Osteocyte (in vitro differentiated cells): Measurements from ENCODE around the gene LSM4. TPM values are rescaled to one million over a fixed set of nuclear protein-coding genes. Genes with fewer than 3 reads are reported as not detected.

Experiments
- DNase-seq: peaks from one replicate; pipeline ENCODE4 v3.0.0; 2021; ENCODE audit warnings: mixed read lengths; ENCODE audit not compliant: unreplicated experiment; ENCODE audit errors: extremely low spot score
- H3K27ac Mint-ChIP-seq: one replicate; pipeline ENCODE4 v1.8.0; 2021; ENCODE audit warnings: mild to moderate bottlenecking, mixed read lengths; ENCODE audit not compliant: unreplicated experiment
- H3K27me3 Mint-ChIP-seq: one replicate; pipeline ENCODE4 v1.8.0; 2021; ENCODE audit warnings: mixed read lengths; ENCODE audit not compliant: unreplicated experiment
- H3K36me3 Mint-ChIP-seq: one replicate; pipeline ENCODE4 v1.8.0; 2021; ENCODE audit warnings: mixed read lengths; ENCODE audit not compliant: unreplicated experiment
- H3K4me1 Mint-ChIP-seq: one replicate; pipeline ENCODE4 v1.8.0; 2021; ENCODE audit warnings: mixed read lengths; ENCODE audit not compliant: unreplicated experiment
- H3K4me3 Mint-ChIP-seq: one replicate; pipeline ENCODE4 v1.8.0; 2021; ENCODE audit warnings: mild to moderate bottlenecking, moderate library complexity, mixed read lengths; ENCODE audit not compliant: unreplicated experiment
- H3K9me3 Mint-ChIP-seq: one replicate; pipeline ENCODE4 v1.8.0; 2021; ENCODE audit warnings: mixed read lengths; ENCODE audit not compliant: unreplicated experiment
- total RNA-seq: library from RNA; stranded (reverse); gene quantifications from 2 replicates; pipeline ENCODE4 v1.2.1, GENCODE V29; 2021
- TF ChIP-seq, protein P1 (sequence below): fragments of 200-600 bp; sonication (generic); IDR thresholded peaks from 2 replicates; pipeline ENCODE4 v1.5.0; 2021; ENCODE audit warnings: antibody characterized with exemption, mild to moderate bottlenecking, moderate library complexity

The LSM4 gene
- total RNA-seq, 1 donor from 2014 or later, result 92.1 TPM

DNA sequence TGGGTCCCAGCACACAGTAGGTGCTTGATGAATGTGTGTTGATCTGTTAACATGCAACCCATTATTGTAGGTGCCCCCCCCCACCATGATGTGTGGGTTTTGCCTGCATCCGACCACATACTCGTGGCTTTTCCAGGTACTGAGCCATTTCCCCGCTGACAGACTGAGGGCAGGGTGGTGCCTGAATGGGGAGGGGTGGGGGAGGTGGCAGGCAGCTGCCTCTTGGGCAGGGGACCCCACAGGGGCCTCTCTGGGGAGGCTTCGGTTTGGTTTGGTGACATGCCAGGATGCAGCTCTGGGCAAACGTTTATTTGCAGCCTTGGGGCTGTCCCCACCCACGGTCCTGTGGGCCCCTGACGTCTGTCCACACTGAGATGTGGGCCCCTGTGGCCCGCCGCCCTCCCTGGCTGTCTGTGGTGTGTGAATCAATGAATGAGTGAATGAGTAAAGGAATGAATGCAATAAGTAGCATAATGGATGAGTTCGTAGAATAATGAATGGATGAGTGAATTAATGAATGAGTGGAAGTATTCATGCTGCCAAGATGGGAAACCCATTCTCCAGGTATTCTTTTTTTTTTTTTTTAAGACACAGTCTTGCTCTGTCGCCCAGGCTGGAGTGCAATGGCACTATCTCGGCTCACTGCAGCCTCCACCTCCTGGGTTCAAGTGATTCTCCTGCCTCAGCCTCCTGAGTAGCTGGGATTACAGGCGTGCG is 32.4 kb downstream of the LSM4 start:
- TF ChIP-seq, protein P1, sequence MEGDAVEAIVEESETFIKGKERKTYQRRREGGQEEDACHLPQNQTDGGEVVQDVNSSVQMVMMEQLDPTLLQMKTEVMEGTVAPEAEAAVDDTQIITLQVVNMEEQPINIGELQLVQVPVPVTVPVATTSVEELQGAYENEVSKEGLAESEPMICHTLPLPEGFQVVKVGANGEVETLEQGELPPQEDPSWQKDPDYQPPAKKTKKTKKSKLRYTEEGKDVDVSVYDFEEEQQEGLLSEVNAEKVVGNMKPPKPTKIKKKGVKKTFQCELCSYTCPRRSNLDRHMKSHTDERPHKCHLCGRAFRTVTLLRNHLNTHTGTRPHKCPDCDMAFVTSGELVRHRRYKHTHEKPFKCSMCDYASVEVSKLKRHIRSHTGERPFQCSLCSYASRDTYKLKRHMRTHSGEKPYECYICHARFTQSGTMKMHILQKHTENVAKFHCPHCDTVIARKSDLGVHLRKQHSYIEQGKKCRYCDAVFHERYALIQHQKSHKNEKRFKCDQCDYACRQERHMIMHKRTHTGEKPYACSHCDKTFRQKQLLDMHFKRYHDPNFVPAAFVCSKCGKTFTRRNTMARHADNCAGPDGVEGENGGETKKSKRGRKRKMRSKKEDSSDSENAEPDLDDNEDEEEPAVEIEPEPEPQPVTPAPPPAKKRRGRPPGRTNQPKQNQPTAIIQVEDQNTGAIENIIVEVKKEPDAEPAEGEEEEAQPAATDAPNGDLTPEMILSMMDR, result no peak
- peak overlapping the region; percentile 76 for H3K27ac Mint-ChIP-seq
- no peaks in the 10 kb centered on the region for H3K9me3 Mint-ChIP-seq
- H3K27me3 Mint-ChIP-seq, result no peaks in the 10 kb centered on the region
- peaks cover 64% of the 10 kb centered on the region for H3K4me1 Mint-ChIP-seq
- H3K4me3 Mint-ChIP-seq, result peak overlapping the region; percentile 30
- DNase-seq, result no peak
- H3K36me3 Mint-ChIP-seq, result no peaks in the 10 kb centered on the region

DNA sequence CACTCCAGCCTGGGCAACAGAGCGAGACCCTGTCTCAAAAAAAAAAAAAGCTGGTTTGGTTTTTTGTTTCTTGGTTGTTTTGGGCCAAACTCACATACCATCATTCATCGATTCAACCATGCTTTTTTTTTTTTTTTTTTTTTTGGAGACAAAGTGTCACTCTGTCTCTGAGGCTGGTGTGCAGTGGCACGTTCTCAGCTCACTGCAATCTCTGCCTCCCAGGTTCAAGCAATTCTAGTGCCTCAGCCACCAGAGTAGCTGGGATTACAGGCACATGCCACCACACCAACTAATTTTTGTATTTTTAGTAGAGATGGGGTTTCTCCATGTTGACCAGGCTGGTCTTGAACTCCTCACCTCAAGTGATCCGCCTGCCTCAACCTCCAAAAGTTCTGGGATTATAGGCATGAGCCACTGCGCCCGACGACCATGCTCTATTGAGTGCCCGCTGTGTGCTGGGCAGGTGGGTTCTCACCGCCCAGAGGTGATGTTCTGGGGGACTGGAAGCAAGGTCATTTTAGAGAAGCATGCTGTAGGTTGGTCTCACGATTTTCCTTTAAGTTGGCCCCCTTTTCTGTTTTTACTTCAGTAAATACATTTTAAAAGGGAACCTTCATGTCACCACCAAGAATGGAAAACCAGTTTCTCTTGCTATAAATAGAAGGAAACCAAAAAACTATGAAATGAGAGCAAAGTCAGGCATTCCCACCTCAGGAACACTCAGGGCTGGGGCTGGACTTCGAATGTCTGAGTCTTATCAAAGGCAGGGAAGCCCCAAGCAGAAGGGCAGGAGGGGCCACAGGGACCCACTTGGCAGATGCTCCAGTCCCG is 33.2 kb downstream of the LSM4 start:
- peaks cover 64% of the 10 kb centered on the region for H3K4me1 Mint-ChIP-seq
- H3K9me3 Mint-ChIP-seq, result no peaks in the 10 kb centered on the region
- TF ChIP-seq, protein P1, result no peak
- no peaks in the 10 kb centered on the region for H3K36me3 Mint-ChIP-seq
- no peak for DNase-seq
- H3K27ac Mint-ChIP-seq, result peak overlapping the region; percentile 60
- no peaks in the 10 kb centered on the region for H3K27me3 Mint-ChIP-seq
- no peak overlapping the region for H3K4me3 Mint-ChIP-seq

DNA sequence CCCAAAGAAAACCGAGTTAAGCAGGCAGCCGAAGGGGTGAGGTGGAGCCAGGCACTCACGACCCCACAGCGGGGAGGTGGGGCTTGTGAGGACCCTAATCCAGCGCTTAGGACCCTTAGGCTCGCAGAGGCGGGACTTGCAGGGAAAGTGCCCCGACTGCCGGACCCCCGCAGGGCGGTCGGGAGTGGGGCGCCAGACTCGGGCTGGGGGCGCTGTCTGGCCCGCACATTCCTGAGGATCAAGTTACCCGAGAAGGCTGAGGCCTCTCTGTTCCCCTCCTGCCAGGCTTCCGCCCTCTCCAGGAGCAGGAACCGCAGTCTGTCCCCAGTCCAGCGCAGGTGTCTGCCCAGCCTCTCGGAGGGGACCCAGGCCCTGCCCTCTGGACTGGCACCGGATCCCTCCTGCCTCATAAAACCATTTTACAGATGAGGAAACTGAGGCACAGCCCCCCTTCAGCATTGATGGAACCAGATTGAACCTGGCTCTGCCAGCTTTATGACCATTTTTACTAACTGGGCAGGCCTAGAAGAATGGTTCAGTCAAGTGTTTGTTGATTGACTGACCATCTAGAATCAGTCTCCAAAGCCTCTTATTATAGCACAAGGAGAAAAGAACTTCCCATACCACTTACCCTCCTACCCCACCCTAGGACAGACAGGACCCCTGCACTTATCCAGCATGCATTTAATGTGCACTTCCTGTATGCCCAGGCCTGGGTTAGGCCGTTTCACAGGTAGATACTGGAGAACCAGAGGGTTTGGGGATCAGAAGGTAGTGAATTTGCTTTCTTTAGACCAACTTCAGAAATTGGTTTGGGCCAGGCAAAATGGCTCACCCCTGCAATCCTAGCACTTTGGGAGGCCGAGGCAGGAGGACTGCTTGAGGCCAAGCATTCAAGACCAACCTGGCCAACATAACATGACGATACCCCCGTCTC is 34.8 kb downstream of the LSM4 start:
- Mint-ChIP-seq H3K27ac (peak overlapping the region; percentile 68), H3K36me3 (no peaks in the 10 kb centered on the region), H3K4me3 (no peak overlapping the region), H3K9me3 (no peaks in the 10 kb centered on the region), H3K27me3 (no peaks in the 10 kb centered on the region), H3K4me1 (peaks cover 52% of the 10 kb centered on the region)
- TF ChIP-seq, protein P1, result peak; percentile 8
- peak; percentile 84 for DNase-seq

DNA sequence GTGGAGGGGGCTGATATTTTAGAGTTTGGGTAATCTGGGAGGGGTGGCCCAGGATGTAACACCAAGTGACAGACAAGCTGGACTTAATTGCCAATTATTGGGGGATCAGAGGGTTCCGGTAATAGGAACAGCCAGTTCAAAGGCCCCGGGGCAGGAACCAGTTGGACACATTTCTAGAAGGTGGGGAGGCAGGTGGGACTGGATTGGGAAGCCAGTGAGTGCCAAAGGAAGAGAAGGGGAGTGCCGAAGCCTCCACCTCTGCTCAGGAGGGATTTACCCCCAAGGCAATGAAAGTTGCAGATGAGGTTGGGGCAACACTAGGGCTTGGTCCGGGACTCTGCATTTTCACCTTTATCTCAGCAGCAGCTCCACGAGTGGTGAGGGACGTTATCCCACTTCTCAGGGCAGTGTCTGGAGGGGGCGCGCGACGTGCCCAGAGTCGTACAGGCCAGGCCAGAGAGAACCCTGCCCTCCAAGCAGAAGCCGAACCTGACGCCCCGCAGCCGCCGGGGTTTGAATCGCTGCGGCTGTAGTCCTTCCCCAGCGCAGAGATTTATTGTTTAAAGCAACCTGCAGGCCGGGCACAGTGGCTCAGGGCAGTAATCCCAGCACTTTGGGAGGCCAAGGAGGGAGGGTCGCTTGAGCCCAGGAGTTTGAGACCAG is 35.8 kb downstream of the LSM4 start:
- H3K9me3 Mint-ChIP-seq, result no peaks in the 10 kb centered on the region
- H3K36me3 Mint-ChIP-seq, result no peaks in the 10 kb centered on the region
- no peaks in the 10 kb centered on the region for H3K27me3 Mint-ChIP-seq
- peaks cover 53% of the 10 kb centered on the region for H3K4me1 Mint-ChIP-seq
- DNase-seq, result peak; percentile 77
- peak overlapping the region; percentile 84 for H3K27ac Mint-ChIP-seq
- TF ChIP-seq, protein P1, result no peak
- no peak overlapping the region for H3K4me3 Mint-ChIP-seq
